Activated B cell treated with CpG ODN at 0.5 μM for 24 hours (primary cell): Measurements from ENCODE around the gene NAALADL2. TPM values are rescaled to one million over a fixed set of nuclear protein-coding genes. Genes with fewer than 3 reads are reported as not detected.

ENCODE experiments used
- ATAC-seq: fragments of 200-7000 bp; cut with Tn5 transposase; one replicate; pipeline ENCODE4 v1.10.0; 2021; ENCODE audit warnings: low read depth, mild to moderate bottlenecking, moderate library complexity
- CTCF ChIA-PET: fragments of 350-600 bp; sonication (Branson Sonifier 250); formaldehyde crosslinking; loops from one replicate; lab custom pipeline; 2021; ENCODE audit warnings: antibody characterized with exemption; lab: Charles Lee
- POLR2A ChIA-PET: fragments of 350-600 bp; sonication (Branson Sonifier 250); formaldehyde crosslinking; loops from one replicate; lab custom pipeline; 2021; ENCODE audit warnings: antibody characterized with exemption; lab: Charles Lee
- DNase-seq: peaks from one replicate; pipeline ENCODE4 v3.0.0; 2022
- H3K27ac Mint-ChIP-seq: one replicate; pipeline ENCODE4 v1.8.0; 2020; ENCODE audit warnings: mixed read lengths
- H3K27me3 Mint-ChIP-seq: one replicate; pipeline ENCODE4 v1.8.0; 2021; ENCODE audit warnings: mixed read lengths
- H3K36me3 Mint-ChIP-seq: one replicate; pipeline ENCODE4 v1.8.0; 2021; ENCODE audit warnings: low read depth, mixed read lengths
- H3K4me1 Mint-ChIP-seq: one replicate; pipeline ENCODE4 v1.8.0; 2021; ENCODE audit warnings: mixed read lengths
- H3K4me3 Mint-ChIP-seq: one replicate; pipeline ENCODE4 v1.8.0; 2020; ENCODE audit warnings: mild to moderate bottlenecking, mixed read lengths
- H3K9me3 Mint-ChIP-seq: one replicate; pipeline ENCODE4 v1.8.0; 2020; ENCODE audit warnings: mixed read lengths
- intact Hi-C: fragments of 100-400 bp; cut with micrococcal nuclease; formaldehyde crosslinking; loops from one replicate; pipeline ENCODE4 v1.15.1; 2024
- total RNA-seq: library from RNA; stranded (reverse); gene quantifications from 2 replicates; pipeline ENCODE4 v1.2.3, GENCODE V29; 2022
- TF ChIP-seq, protein P1 (sequence below): fragments of 200-600 bp; IDR thresholded peaks from one replicate; pipeline ENCODE4 v1.8.0; 2022; ENCODE audit warnings: antibody characterized with exemption, mild to moderate bottlenecking

The NAALADL2 gene
- total RNA-seq, 1 donor from 2014 or later, result not detected

DNA sequence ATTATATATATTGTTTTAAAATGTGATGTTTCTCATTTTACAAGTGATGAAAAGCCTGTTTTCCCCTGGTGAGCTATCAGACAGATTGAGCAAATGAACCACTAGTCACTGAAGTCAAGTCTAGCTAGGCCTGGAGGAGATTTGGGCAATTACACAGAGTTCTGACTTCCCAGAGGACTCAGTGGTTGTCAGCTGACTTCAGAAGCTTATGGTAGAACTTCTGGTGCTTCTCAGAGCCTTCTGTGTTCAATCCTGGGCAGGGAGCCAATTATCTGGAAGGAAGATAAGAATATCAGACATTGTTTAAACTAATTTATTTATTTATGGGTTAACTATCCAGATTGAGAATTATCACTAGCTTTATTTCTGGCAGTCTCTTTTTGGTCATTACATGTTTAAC, 37.7 kb upstream of the NAALADL2 start:
- no peaks in the 10 kb centered on the region for H3K27me3 Mint-ChIP-seq
- H3K9me3 Mint-ChIP-seq, result peaks cover 4% of the 10 kb centered on the region
- intact Hi-C loops, result no loop called here
- no peak for ATAC-seq
- no peak overlapping the region for H3K4me3 Mint-ChIP-seq
- ChIA-PET CTCF (no interaction called here), POLR2A (no interaction called here)
- no peaks in the 10 kb centered on the region for H3K36me3 Mint-ChIP-seq
- H3K4me1 Mint-ChIP-seq, result no peaks in the 10 kb centered on the region
- no peak overlapping the region for H3K27ac Mint-ChIP-seq
- TF ChIP-seq, protein P1, sequence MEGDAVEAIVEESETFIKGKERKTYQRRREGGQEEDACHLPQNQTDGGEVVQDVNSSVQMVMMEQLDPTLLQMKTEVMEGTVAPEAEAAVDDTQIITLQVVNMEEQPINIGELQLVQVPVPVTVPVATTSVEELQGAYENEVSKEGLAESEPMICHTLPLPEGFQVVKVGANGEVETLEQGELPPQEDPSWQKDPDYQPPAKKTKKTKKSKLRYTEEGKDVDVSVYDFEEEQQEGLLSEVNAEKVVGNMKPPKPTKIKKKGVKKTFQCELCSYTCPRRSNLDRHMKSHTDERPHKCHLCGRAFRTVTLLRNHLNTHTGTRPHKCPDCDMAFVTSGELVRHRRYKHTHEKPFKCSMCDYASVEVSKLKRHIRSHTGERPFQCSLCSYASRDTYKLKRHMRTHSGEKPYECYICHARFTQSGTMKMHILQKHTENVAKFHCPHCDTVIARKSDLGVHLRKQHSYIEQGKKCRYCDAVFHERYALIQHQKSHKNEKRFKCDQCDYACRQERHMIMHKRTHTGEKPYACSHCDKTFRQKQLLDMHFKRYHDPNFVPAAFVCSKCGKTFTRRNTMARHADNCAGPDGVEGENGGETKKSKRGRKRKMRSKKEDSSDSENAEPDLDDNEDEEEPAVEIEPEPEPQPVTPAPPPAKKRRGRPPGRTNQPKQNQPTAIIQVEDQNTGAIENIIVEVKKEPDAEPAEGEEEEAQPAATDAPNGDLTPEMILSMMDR, result no peak
- no peak for DNase-seq

DNA sequence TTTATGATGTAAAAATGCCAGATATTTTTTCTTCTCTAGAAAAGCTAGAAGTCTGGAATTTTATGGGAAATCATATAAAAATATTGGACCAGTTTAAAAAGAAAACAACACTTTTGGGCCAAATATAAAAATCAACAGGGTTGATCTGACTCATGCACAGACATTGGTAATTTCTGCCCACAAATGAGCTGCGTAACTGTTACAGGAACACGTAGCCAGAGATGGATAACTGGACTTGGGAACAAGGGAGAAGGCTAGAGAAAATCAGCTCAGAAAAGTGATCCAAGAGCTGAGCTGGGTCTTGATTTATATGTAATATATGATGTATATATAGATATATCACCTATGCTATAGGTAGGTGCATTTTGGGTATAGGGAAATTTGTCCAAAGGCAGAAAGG, 36.8 kb upstream of the NAALADL2 start:
- intact Hi-C loops, result no loop called here
- Mint-ChIP-seq H3K4me3 (no peak overlapping the region), H3K9me3 (peaks cover 4% of the 10 kb centered on the region), H3K4me1 (no peaks in the 10 kb centered on the region), H3K27ac (no peak overlapping the region), H3K36me3 (no peaks in the 10 kb centered on the region), H3K27me3 (no peaks in the 10 kb centered on the region)
- TF ChIP-seq, protein P1, result no peak
- DNase-seq (no peak), ATAC-seq (no peak)
- ChIA-PET POLR2A (no interaction called here), CTCF (no interaction called here)

DNA sequence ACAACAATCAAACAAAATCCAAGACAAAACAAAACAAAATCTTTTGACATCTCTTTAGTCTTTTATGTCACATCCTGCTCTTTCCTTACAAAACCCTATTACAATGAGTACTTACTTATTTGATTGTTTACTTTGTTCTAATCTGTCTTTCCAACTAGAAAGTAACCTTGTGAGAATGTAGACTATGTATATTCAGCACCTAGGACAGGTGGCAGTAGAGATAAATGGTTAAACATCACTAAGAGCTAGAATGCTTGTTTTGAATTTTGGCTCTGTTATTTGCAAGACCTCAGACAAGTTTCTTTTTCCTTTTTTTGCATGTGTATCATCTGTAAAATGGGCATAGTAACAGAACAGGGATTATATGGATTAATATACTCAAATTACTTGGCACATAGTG, 33.1 kb upstream of the NAALADL2 start:
- no peaks in the 10 kb centered on the region for H3K4me1 Mint-ChIP-seq
- intact Hi-C loops, result no loop called here
- H3K36me3 Mint-ChIP-seq, result no peaks in the 10 kb centered on the region
- ChIA-PET POLR2A (no interaction called here), CTCF (no interaction called here)
- H3K4me3 Mint-ChIP-seq, result no peak overlapping the region
- H3K9me3 Mint-ChIP-seq, result peaks cover 4% of the 10 kb centered on the region
- DNase-seq, result no peak
- H3K27me3 Mint-ChIP-seq, result no peaks in the 10 kb centered on the region
- TF ChIP-seq, protein P1, result no peak
- H3K27ac Mint-ChIP-seq, result no peak overlapping the region
- ATAC-seq, result no peak

DNA sequence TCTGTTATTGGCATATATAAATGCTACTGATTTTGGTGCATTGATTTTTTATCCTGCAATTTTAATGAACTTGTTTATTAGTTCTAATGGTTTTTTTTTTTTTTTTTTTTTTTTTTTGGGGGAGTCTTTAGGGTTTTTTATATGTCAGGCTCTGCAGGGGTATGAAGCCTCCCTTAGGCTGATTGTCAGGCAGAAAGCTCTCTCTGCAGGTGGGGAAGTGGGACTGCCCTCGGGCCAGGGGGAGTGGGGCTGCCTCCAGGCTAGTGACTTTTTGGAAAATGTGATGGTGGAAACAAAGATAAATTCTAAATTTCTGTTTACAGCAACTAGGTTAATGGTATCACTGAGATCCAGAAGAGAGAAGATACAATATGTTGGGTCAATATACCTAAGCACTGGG, 14.4 kb upstream of the NAALADL2 start:
- intact Hi-C loops, result no loop called here
- Mint-ChIP-seq H3K27ac (no peak overlapping the region), H3K4me3 (no peak overlapping the region), H3K27me3 (no peaks in the 10 kb centered on the region), H3K36me3 (no peaks in the 10 kb centered on the region), H3K9me3 (no peaks in the 10 kb centered on the region), H3K4me1 (no peaks in the 10 kb centered on the region)
- DNase-seq (no peak), ATAC-seq (no peak)
- ChIA-PET CTCF (no interaction called here), POLR2A (no interaction called here)
- TF ChIP-seq, protein P1, result no peak

DNA sequence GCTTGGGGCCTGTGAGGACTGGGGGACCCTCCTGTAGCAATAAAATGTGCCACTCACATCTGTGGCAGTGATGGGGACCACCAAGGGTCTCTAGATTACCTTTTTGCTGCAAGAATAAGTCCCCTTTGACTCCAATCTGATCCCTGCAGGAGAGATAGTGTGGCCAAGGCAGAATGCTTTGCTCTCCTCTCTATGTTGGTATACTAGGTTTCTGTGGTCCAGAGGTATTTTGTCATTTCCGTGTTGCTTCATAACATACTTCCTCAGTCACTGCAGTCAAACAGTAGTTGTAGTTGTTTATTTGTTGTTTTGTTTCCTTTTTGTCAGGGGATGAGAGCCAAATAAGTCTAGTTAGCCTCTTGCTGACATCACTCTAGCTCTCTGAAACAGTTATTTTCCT, 13.1 kb upstream of the NAALADL2 start:
- TF ChIP-seq, protein P1, result no peak
- Mint-ChIP-seq H3K27me3 (no peaks in the 10 kb centered on the region), H3K9me3 (peaks cover 2% of the 10 kb centered on the region), H3K27ac (no peak overlapping the region), H3K36me3 (no peaks in the 10 kb centered on the region), H3K4me3 (no peak overlapping the region), H3K4me1 (no peaks in the 10 kb centered on the region)
- POLR2A ChIA-PET, result no interaction called here
- no peak for DNase-seq
- CTCF ChIA-PET, result no interaction called here
- ATAC-seq, result no peak
- intact Hi-C loops, result no loop called here
